HG03575 (cell line): ENCODE data around the gene HNF1B.

ENCODE experiments used
- ATAC-seq: cut with Tn5 transposase; IDR thresholded peaks from one replicate; pipeline ENCODE4 v1.9.1; 2021; ENCODE audit not compliant: unreplicated experiment, insufficient number of reproducible peaks, low FRiP score; ENCODE audit errors: extremely low read depth

HNF1B gene

GRCh38 chr17:37764383-37764782 lies 19.5 kb upstream of the HNF1B start:
- no peak for ATAC-seq

- ATAC-seq = no peak
These were observed 17.8 kb upstream of the HNF1B start for GRCh38 chr17:37762666-37763065.

GRCh38 chr17:37761961-37762360 lies 17.1 kb upstream of the HNF1B start:
- no peak for ATAC-seq

- ATAC-seq = no peak
These were observed 16.2 kb upstream of the HNF1B start for GRCh38 chr17:37761059-37761458.

- no peak for ATAC-seq
These were observed 14.3 kb upstream of the HNF1B start for GRCh38 chr17:37759014-37759637.

GRCh38 chr17:37756051-37756450 lies 11.2 kb upstream of the HNF1B start:
- ATAC-seq = no peak

GRCh38 chr17:37755455-37755854 lies 10.6 kb upstream of the HNF1B start:
- no peak for ATAC-seq

GRCh38 chr17:37754363-37754762 lies 9.5 kb upstream of the HNF1B start:
- ATAC-seq = no peak

GRCh38 chr17:37752482-37752881 lies 7.6 kb upstream of the HNF1B start:
- ATAC-seq = no peak

GRCh38 chr17:37750768-37751475 lies 6.1 kb upstream of the HNF1B start:
- no peak for ATAC-seq

GRCh38 chr17:37750292-37750691 lies 5.4 kb upstream of the HNF1B start:
- no peak for ATAC-seq

- ATAC-seq = no peak
These were observed 2.4 kb upstream of the HNF1B start for GRCh38 chr17:37747222-37747621.

- ATAC-seq = no peak
These were observed 1.8 kb upstream of the HNF1B start for GRCh38 chr17:37746617-37747016.

GRCh38 chr17:37745801-37746426 lies 1.1 kb upstream of the HNF1B start:
- ATAC-seq = no peak

- no peak for ATAC-seq
These were observed 279 bp downstream of the HNF1B start for GRCh38 chr17:37744633-37744927.

GRCh38 chr17:37743875-37744632 lies 805 bp downstream of the HNF1B start:
- no peak for ATAC-seq

- ATAC-seq = no peak
These were observed 1.3 kb downstream of the HNF1B start for GRCh38 chr17:37743612-37743874.

GRCh38 chr17:37742762-37743611 lies 1.9 kb downstream of the HNF1B start:
- ATAC-seq = no peak

- no peak for ATAC-seq
These were observed 2.6 kb downstream of the HNF1B start for GRCh38 chr17:37742116-37742761.
